IPS-15b (cell line): ENCODE measurements around the gene TMSB4Y.

Experiments used
- H3K27me3 ChIP-seq: one replicate; pipeline ENCODE4 v1.6.1; 2013; ENCODE audit warnings: low read length; ENCODE audit not compliant: control insufficient read depth, insufficient read depth
- H3K36me3 ChIP-seq: one replicate; pipeline ENCODE4 v1.6.1; 2013; ENCODE audit warnings: low read length; ENCODE audit not compliant: control insufficient read depth, insufficient read depth
- H3K4me1 ChIP-seq: one replicate; pipeline ENCODE4 v1.6.1; 2013; ENCODE audit warnings: mild to moderate bottlenecking, low read length; ENCODE audit not compliant: control insufficient read depth, insufficient read depth
- H3K4me3 ChIP-seq: one replicate; pipeline ENCODE4 v1.5.1; 2013; ENCODE audit warnings: low read depth, low read length
- H3K9ac ChIP-seq: one replicate; pipeline ENCODE4 v1.6.1; 2013; ENCODE audit warnings: low read depth, mild to moderate bottlenecking, low read length
- H3K9me3 ChIP-seq: one replicate; pipeline ENCODE4 v1.6.1; 2013; ENCODE audit warnings: mild to moderate bottlenecking, low read length; ENCODE audit not compliant: control insufficient read depth, insufficient read depth

Gene TMSB4Y

DNA sequence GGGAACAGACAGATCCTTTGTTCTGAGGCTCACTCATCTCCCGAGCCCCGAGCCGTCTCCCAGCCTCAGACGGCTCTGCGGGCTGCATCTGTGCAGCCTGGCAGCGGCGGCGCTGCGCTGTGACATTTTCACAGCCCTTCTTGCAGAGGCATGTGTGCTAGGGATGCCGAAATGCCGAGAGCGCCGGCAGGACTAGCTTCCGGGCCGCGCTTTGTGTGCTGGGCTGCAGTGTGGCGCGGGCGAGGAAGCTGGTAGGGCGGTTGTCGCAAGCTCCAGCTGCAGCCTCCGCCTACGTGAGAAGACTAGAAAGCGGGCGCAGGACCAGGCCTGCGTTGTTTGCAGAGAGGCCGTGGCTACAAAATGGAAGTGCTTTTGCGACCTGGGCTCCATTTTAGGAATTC is at the start of gene TMSB4Y:
TMSB4Y (plus strand) TSS at position 332 of the 401 bp plus-strand sequence.
- Histone ChIP-seq H3K4me1 (no peaks in the 10 kb centered on the region), H3K27me3 (no peaks in the 10 kb centered on the region), H3K4me3 (no peak within 1 kb of the TSS), H3K9ac (no peak within 1 kb of the TSS), H3K9me3 (no peaks in the 10 kb centered on the region), H3K36me3 (no peaks in the 10 kb centered on the region)

DNA sequence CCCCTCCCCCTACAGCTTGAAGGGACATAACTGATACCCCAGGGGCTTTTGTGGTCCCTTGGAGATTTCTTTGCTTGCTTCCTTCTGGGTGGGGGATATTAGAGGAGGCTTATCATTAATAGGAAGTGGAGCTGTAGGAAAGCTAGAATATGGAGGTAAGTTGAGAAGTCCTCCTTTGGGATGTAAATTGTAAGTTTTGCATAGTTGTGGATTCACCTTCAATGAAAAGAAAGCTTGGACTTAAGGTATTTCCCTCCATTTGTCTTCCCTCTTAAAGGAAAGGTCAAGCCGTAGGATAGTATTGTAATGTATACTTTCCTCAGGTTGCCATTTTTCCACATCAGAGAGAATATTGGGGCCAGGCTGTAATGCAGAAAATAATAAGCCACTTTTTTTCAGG is 39.5 kb upstream of the TMSB4Y start:
- H3K9ac ChIP-seq, result no peak overlapping the region
- H3K4me3 ChIP-seq, result no peak overlapping the region
- H3K4me1 ChIP-seq, result no peaks in the 10 kb centered on the region
- no peaks in the 10 kb centered on the region for H3K9me3 ChIP-seq
- H3K36me3 ChIP-seq, result no peaks in the 10 kb centered on the region
- H3K27me3 ChIP-seq, result no peaks in the 10 kb centered on the region

DNA sequence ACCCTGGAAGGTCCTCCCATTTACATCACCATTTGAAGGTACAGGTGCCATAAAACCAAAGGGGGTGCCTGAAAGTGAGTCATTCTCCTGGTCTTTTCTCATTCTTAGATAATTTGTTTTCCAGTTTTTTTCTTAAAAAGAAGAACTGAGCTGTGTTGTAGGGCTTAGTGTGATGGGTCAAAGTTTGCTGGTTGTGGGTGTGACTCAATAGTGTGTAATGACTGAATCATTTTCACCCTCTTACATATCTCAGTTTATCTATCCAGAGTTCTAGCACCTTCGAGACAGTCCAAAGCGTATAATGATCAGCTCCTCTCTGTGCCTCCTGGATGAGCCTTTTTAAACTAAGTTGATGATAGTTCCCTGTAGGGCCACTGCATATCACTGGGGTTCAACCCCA is 32.6 kb upstream of the TMSB4Y start:
- Histone ChIP-seq H3K36me3 (no peaks in the 10 kb centered on the region), H3K27me3 (no peaks in the 10 kb centered on the region), H3K9ac (no peak overlapping the region), H3K9me3 (no peaks in the 10 kb centered on the region), H3K4me3 (no peak overlapping the region), H3K4me1 (no peaks in the 10 kb centered on the region)

DNA sequence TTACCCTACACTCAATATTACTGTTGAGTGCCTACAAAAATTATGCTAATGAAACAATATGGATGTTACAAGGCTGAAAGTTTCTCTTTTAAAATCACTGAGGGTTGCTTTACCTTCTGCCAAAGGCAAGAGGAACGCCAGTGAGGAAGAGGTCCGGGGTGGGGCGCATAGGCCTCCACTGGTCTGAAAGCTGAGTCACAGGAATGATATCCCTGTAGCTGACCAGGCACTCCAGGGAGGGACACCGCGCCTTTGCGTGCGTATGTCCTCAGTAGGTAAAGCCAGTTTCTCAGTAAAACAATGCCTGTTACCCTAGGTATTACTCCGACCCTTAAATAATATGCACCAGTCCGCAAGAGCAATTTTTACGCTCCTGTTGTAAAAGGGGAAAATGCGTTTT is 1.4 kb upstream of the TMSB4Y start:
- no peak overlapping the region for H3K9ac ChIP-seq
- no peaks in the 10 kb centered on the region for H3K4me1 ChIP-seq
- no peaks in the 10 kb centered on the region for H3K36me3 ChIP-seq
- no peaks in the 10 kb centered on the region for H3K27me3 ChIP-seq
- H3K9me3 ChIP-seq, result no peaks in the 10 kb centered on the region
- H3K4me3 ChIP-seq, result no peak overlapping the region

DNA sequence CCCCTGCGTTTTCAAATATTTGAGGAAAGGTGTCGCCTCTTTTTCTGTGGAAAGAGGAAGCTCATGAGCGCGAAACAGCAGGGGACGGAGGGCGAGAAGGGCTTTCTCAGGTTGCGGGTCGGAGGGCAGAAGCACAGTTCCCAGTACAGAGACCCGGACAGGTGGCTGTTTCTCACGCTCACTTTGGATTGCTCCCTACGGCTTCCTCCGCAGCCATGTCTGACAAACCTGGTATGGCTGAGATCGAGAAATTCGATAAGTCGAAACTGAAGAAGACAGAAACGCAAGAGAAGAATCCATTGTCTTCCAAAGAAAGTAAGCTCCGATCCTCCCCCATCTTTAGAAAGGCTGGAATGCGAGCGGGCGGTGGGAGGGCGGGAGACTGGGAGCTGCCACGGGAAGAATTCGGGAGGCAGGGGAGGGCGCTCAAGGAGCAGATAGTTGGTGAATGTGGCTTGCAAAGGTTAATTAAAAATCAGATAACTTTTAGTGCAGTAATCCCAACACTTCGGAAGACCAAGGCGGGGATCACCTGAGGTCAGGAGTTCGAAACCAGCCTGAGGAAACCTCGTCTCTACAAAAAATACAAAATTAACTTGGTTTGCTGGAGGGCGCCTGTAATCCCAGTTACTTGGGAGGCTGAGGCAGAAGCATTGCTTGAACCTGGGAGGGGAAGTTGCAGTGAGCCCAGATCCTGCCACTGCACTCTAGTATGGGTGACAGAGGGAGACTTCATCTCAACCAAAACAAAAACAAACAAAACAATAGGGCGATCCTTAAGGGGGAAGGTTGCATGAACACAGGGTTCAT is 627 bp downstream of the TMSB4Y start:
- Histone ChIP-seq H3K36me3 (no peaks in the 10 kb centered on the region), H3K27me3 (no peaks in the 10 kb centered on the region), H3K4me3 (no peak overlapping the region), H3K4me1 (no peaks in the 10 kb centered on the region), H3K9ac (no peak overlapping the region), H3K9me3 (no peaks in the 10 kb centered on the region)

DNA sequence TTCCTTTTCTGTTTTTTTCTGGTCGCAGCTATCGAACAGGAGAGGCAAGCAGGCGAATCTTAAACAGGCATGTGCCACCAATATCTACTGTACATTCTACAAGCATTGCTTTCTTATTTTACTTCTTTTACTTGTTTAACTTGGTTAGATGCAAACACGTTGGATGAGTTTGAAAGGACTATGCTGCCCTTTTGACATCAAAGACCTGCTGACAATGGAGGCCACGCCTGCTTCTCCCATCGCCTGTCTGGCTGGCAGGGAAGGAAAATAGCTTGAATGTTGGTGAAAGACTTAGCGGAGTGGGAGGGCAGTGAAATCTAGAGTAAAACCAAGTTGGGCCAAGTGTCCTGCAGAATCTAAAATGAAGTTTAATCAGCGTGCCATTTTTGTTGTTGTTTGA is 1.5 kb downstream of the TMSB4Y start:
- Histone ChIP-seq H3K4me3 (no peak overlapping the region), H3K27me3 (no peaks in the 10 kb centered on the region), H3K9ac (no peak overlapping the region), H3K4me1 (no peaks in the 10 kb centered on the region), H3K9me3 (no peaks in the 10 kb centered on the region), H3K36me3 (no peaks in the 10 kb centered on the region)

DNA sequence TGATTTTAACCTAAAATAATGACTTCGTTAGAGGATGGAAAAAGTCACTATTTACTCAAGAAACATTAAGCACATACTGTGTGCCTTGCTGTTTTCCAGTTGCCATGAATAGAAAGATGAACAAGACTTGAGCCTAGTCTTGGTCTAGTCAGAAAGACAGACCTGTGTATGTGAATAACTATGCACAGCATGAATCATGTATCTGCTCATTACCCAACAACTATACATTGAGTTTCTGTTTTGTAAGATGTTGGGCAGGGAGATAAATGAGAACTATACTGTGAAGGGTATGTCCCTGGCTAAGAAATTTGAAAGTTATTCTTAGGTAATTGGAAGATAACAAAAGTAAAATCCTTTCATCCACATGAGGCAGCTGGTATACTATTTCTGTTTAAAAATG is 4.3 kb downstream of the TMSB4Y start:
- Histone ChIP-seq H3K9me3 (no peaks in the 10 kb centered on the region), H3K36me3 (no peaks in the 10 kb centered on the region), H3K4me1 (no peaks in the 10 kb centered on the region), H3K4me3 (no peak overlapping the region), H3K9ac (no peak overlapping the region), H3K27me3 (no peaks in the 10 kb centered on the region)

DNA sequence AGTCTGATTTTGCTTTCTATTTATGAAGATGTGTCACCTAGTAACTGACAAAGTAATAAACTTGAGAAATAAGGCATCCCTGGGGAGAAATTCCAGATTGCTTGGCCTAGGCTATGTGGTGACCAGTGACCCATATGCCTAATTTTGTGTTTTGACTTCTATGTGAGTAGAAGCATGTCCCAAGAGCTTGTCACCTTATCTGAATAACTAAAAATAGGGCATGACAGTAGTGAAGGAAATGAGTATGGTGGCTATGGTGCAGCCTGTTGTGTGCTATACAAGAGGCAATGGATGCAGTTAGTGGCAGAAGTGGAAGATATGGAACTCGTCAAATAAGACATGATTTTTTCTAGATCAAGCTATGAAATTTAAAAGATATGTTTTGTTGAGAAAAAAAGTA is 15.3 kb downstream of the TMSB4Y start:
- H3K4me1 ChIP-seq, result no peaks in the 10 kb centered on the region
- H3K9ac ChIP-seq, result no peak overlapping the region
- no peaks in the 10 kb centered on the region for H3K27me3 ChIP-seq
- no peaks in the 10 kb centered on the region for H3K9me3 ChIP-seq
- H3K4me3 ChIP-seq, result no peak overlapping the region
- H3K36me3 ChIP-seq, result no peaks in the 10 kb centered on the region

DNA sequence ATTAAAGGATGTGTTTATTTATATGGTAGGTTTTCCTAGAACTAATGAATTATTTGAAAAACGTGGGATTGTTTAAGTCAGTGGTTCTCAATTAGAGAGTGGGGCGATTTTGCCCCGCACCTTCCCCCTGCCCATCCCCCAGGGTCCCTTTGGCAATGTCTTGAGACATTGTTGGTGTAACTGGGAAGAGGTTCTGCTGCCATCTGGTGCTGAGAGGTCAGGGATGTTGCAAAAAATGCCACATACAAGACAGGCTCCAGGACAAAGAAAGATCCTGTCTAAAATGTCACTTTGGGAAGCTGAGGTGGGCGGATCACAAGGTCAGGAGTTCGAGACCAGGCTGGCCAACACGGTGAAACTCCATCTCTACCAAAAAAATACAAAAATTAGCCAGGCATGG is 25.8 kb downstream of the TMSB4Y start:
- H3K4me1 ChIP-seq, result no peaks in the 10 kb centered on the region
- H3K9me3 ChIP-seq, result no peaks in the 10 kb centered on the region
- H3K36me3 ChIP-seq, result no peaks in the 10 kb centered on the region
- no peaks in the 10 kb centered on the region for H3K27me3 ChIP-seq
- no peak overlapping the region for H3K4me3 ChIP-seq
- no peak overlapping the region for H3K9ac ChIP-seq

DNA sequence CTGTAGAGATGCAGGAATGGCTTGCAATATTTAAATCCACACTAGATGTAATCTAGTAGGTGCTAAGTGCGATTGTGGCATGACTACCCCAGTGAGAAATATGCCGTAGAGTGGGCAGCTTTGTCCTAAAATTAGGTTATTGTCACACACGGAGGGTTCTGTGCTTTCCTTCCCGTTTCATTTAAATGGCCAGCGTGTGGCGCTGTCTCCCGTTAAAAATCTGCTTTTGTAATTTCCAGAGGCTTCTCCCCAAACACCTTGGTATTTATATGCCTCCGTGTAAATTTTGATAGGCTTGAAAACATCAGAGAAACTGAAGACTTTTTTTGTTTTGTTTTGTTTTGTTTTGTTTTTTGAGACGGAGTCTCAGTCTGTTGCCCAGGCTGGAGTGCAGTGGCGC is 34.9 kb downstream of the TMSB4Y start:
- Histone ChIP-seq H3K36me3 (no peaks in the 10 kb centered on the region), H3K9me3 (no peaks in the 10 kb centered on the region), H3K4me1 (no peaks in the 10 kb centered on the region)

DNA sequence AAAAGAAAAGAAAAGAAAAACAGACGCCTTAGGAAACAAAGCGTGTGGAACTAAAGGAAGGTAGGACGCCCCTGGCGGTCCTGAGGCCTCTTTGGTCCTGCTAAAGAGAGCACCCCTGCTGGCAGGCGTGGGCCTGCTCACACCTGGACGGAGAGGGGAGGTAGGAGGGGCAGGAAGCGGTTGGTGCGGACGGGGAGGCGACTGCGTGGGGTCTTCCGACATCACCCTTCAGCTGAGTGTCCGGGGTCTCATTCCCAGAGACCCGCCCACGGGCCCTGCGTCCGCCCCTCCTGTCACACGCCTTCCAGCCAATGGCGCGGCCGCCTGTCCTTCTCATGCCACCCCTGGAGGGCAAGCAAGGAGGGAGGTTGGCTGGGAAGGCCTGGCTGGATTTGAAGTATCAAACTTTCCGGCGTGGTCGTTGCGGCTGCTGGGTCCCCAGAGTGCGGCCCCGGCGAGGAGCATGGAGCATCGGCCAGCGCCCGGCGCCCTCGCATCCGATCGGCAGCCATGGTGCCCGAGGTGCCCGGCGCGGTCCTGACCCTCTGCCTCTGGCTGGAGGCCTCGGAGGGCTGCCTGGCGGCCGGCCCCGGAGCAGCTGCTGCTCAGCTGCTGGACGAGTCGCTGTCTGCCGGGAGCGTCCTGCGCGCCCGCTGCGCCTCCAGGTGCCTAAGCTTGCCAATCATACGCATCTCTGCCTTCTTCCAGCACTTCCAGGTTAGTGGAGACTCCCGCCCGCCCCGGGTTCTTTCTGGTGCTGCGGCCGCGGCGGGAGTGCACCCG is 47.8 kb downstream of the TMSB4Y start:
- no peak overlapping the region for H3K9ac ChIP-seq
- H3K36me3 ChIP-seq, result no peaks in the 10 kb centered on the region
- H3K4me1 ChIP-seq, result no peaks in the 10 kb centered on the region
- no peaks in the 10 kb centered on the region for H3K9me3 ChIP-seq
- H3K4me3 ChIP-seq, result no peak overlapping the region
- H3K27me3 ChIP-seq, result no peaks in the 10 kb centered on the region

More for the DNA sequence above, 34.9 kb downstream of the TMSB4Y start:
- Histone ChIP-seq H3K27me3 (no peaks in the 10 kb centered on the region), H3K4me3 (no peak overlapping the region), H3K9ac (no peak overlapping the region)

DNA sequence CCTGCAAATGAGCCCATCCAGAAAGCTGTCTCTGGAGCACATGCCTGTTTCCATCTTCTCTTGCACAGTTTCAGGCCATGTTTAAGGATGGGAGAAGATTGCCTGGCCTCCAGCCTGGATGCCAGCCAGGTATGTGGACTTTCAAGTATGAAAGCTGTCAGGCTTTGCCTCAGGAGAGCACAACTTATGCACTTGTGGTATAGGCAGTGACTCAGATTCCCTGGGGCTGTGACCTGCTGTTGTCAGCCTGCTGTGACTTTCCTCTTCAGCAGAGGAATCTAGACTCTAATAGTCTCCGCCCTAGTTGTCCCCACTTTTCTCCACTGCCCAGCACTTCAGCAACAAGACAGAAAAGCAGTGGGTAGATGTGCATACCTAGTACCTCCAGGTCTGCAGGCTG is 51.0 kb downstream of the TMSB4Y start:
- no peaks in the 10 kb centered on the region for H3K4me1 ChIP-seq
- H3K4me3 ChIP-seq, result no peak overlapping the region
- no peaks in the 10 kb centered on the region for H3K9me3 ChIP-seq
- no peaks in the 10 kb centered on the region for H3K36me3 ChIP-seq
- no peaks in the 10 kb centered on the region for H3K27me3 ChIP-seq
- no peak overlapping the region for H3K9ac ChIP-seq
